ENCODE results near the gene PANX3.

Gene PANX3

GRCh38 chr11:124644426-124645280 lies 33.4 kb downstream of the PANX3 start:
- Histone ChIP-seq H3K27me3 (ENCODE audit: control insufficient read depth, insufficient read depth, low read length) (no peaks in the 10 kb centered on the region), H3K27ac (ENCODE audit: low read depth, low read length) (no peak overlapping the region), H3K9ac (ENCODE audit: low read length) (no peak overlapping the region), H3K4me1 (ENCODE audit: control insufficient read depth, insufficient read depth, low read length) (no peaks in the 10 kb centered on the region), H3K4me3 (ENCODE audit: low read length) (no peak overlapping the region), H3K36me3 (ENCODE audit: control insufficient read depth, insufficient read depth, low read length) (no peaks in the 10 kb centered on the region)

- Histone ChIP-seq H3K4me1 (ENCODE audit: control insufficient read depth, insufficient read depth, low read length) (no peaks in the 10 kb centered on the region), H3K27ac (ENCODE audit: low read depth, low read length) (no peak overlapping the region), H3K9ac (ENCODE audit: low read length) (no peak overlapping the region), H3K36me3 (ENCODE audit: control insufficient read depth, insufficient read depth, low read length) (no peaks in the 10 kb centered on the region), H3K27me3 (ENCODE audit: control insufficient read depth, insufficient read depth, low read length) (no peaks in the 10 kb centered on the region), H3K4me3 (ENCODE audit: low read length) (no peak overlapping the region)
These were observed 34.9 kb downstream of the PANX3 start for GRCh38 chr11:124646148-124646547.

- no peak overlapping the region for H3K4me3 ChIP-seq (ENCODE audit: low read length)
- peaks cover 3% of the 10 kb centered on the region for H3K36me3 ChIP-seq (ENCODE audit: control insufficient read depth, insufficient read depth, low read length)
- H3K27me3 ChIP-seq (ENCODE audit: control insufficient read depth, insufficient read depth, low read length), result no peaks in the 10 kb centered on the region
- H3K9ac ChIP-seq (ENCODE audit: low read length), result no peak overlapping the region
- H3K4me1 ChIP-seq (ENCODE audit: control insufficient read depth, insufficient read depth, low read length), result no peaks in the 10 kb centered on the region
- H3K27ac ChIP-seq (ENCODE audit: low read depth, low read length), result no peak overlapping the region
These were observed 37.4 kb downstream of the PANX3 start for GRCh38 chr11:124648610-124649009.

- Histone ChIP-seq H3K4me1 (ENCODE audit: control insufficient read depth, insufficient read depth, low read length) (no peaks in the 10 kb centered on the region), H3K4me3 (ENCODE audit: low read length) (no peak overlapping the region), H3K27me3 (ENCODE audit: control insufficient read depth, insufficient read depth, low read length) (no peaks in the 10 kb centered on the region), H3K9ac (ENCODE audit: low read length) (no peak overlapping the region), H3K36me3 (ENCODE audit: control insufficient read depth, insufficient read depth, low read length) (peaks cover 3% of the 10 kb centered on the region), H3K27ac (ENCODE audit: low read depth, low read length) (no peak overlapping the region)
These were observed 45.8 kb downstream of the PANX3 start for GRCh38 chr11:124656774-124657630.

- H3K4me3 ChIP-seq (ENCODE audit: low read length), result no peak overlapping the region
- no peak overlapping the region for H3K27ac ChIP-seq (ENCODE audit: low read depth, low read length)
- H3K4me1 ChIP-seq (ENCODE audit: control insufficient read depth, insufficient read depth, low read length), result no peaks in the 10 kb centered on the region
- no peak overlapping the region for H3K9ac ChIP-seq (ENCODE audit: low read length)
- peaks cover 3% of the 10 kb centered on the region for H3K36me3 ChIP-seq (ENCODE audit: control insufficient read depth, insufficient read depth, low read length)
- H3K27me3 ChIP-seq (ENCODE audit: control insufficient read depth, insufficient read depth, low read length), result no peaks in the 10 kb centered on the region
These were observed 46.7 kb downstream of the PANX3 start for GRCh38 chr11:124657904-124658303.

GRCh38 chr11:124658501-124658900 lies 47.3 kb downstream of the PANX3 start:
- Histone ChIP-seq H3K36me3 (ENCODE audit: control insufficient read depth, insufficient read depth, low read length) (peaks cover 3% of the 10 kb centered on the region), H3K9ac (ENCODE audit: low read length) (no peak overlapping the region), H3K4me3 (ENCODE audit: low read length) (no peak overlapping the region), H3K27ac (ENCODE audit: low read depth, low read length) (no peak overlapping the region), H3K4me1 (ENCODE audit: control insufficient read depth, insufficient read depth, low read length) (no peaks in the 10 kb centered on the region), H3K27me3 (ENCODE audit: control insufficient read depth, insufficient read depth, low read length) (no peaks in the 10 kb centered on the region)

- Histone ChIP-seq H3K36me3 (ENCODE audit: control insufficient read depth, insufficient read depth, low read length) (peaks cover 3% of the 10 kb centered on the region), H3K4me3 (ENCODE audit: low read length) (no peak overlapping the region), H3K4me1 (ENCODE audit: control insufficient read depth, insufficient read depth, low read length) (no peaks in the 10 kb centered on the region), H3K27me3 (ENCODE audit: control insufficient read depth, insufficient read depth, low read length) (no peaks in the 10 kb centered on the region), H3K9ac (ENCODE audit: low read length) (no peak overlapping the region), H3K27ac (ENCODE audit: low read depth, low read length) (no peak overlapping the region)
These were observed 47.8 kb downstream of the PANX3 start for GRCh38 chr11:124658986-124659385.

GRCh38 chr11:124661553-124661952 lies 50.3 kb downstream of the PANX3 start:
- H3K27me3 ChIP-seq (ENCODE audit: control insufficient read depth, insufficient read depth, low read length), result no peaks in the 10 kb centered on the region
- H3K9ac ChIP-seq (ENCODE audit: low read length), result no peak overlapping the region
- no peak overlapping the region for H3K27ac ChIP-seq (ENCODE audit: low read depth, low read length)
- peaks cover 7% of the 10 kb centered on the region for H3K36me3 ChIP-seq (ENCODE audit: control insufficient read depth, insufficient read depth, low read length)
- H3K4me1 ChIP-seq (ENCODE audit: control insufficient read depth, insufficient read depth, low read length), result no peaks in the 10 kb centered on the region
- H3K4me3 ChIP-seq (ENCODE audit: low read length), result no peak overlapping the region

- Histone ChIP-seq H3K4me1 (ENCODE audit: control insufficient read depth, insufficient read depth, low read length) (no peaks in the 10 kb centered on the region), H3K36me3 (ENCODE audit: control insufficient read depth, insufficient read depth, low read length) (peaks cover 7% of the 10 kb centered on the region)
These were observed 50.9 kb downstream of the PANX3 start for GRCh38 chr11:124662106-124662505.

GRCh38 chr11:124663861-124664260 lies 52.6 kb downstream of the PANX3 start:
- Histone ChIP-seq H3K4me1 (ENCODE audit: control insufficient read depth, insufficient read depth, low read length) (no peaks in the 10 kb centered on the region), H3K36me3 (ENCODE audit: control insufficient read depth, insufficient read depth, low read length) (peaks cover 7% of the 10 kb centered on the region), H3K9ac (ENCODE audit: low read length) (no peak overlapping the region), H3K27me3 (ENCODE audit: control insufficient read depth, insufficient read depth, low read length) (no peaks in the 10 kb centered on the region), H3K4me3 (ENCODE audit: low read length) (no peak overlapping the region), H3K27ac (ENCODE audit: low read depth, low read length) (no peak overlapping the region)

More at GRCh38 chr11:124662106-124662505, 50.9 kb downstream of the PANX3 start:
- H3K27me3 ChIP-seq (ENCODE audit: control insufficient read depth, insufficient read depth, low read length), result no peaks in the 10 kb centered on the region
- no peak overlapping the region for H3K9ac ChIP-seq (ENCODE audit: low read length)
- no peak overlapping the region for H3K4me3 ChIP-seq (ENCODE audit: low read length)
- H3K27ac ChIP-seq (ENCODE audit: low read depth, low read length), result no peak overlapping the region

- H3K27ac ChIP-seq (ENCODE audit: low read depth, low read length), result no peak overlapping the region
- no peaks in the 10 kb centered on the region for H3K27me3 ChIP-seq (ENCODE audit: control insufficient read depth, insufficient read depth, low read length)
- no peak overlapping the region for H3K4me3 ChIP-seq (ENCODE audit: low read length)
- H3K36me3 ChIP-seq (ENCODE audit: control insufficient read depth, insufficient read depth, low read length), result peaks cover 7% of the 10 kb centered on the region
- no peak overlapping the region for H3K9ac ChIP-seq (ENCODE audit: low read length)
- H3K4me1 ChIP-seq (ENCODE audit: control insufficient read depth, insufficient read depth, low read length), result no peaks in the 10 kb centered on the region
These were observed 56.4 kb downstream of the PANX3 start for GRCh38 chr11:124667601-124668000.

- no peak overlapping the region for H3K27ac ChIP-seq (ENCODE audit: low read depth, low read length)
- H3K27me3 ChIP-seq (ENCODE audit: control insufficient read depth, insufficient read depth, low read length), result no peaks in the 10 kb centered on the region
- no peak overlapping the region for H3K9ac ChIP-seq (ENCODE audit: low read length)
- no peak overlapping the region for H3K4me3 ChIP-seq (ENCODE audit: low read length)
- no peaks in the 10 kb centered on the region for H3K4me1 ChIP-seq (ENCODE audit: control insufficient read depth, insufficient read depth, low read length)
- peaks cover 7% of the 10 kb centered on the region for H3K36me3 ChIP-seq (ENCODE audit: control insufficient read depth, insufficient read depth, low read length)
These were observed 58.0 kb downstream of the PANX3 start for GRCh38 chr11:124669193-124669592.
